ENCODE measurements around the gene ARMC9. TPM values are rescaled to one million over a fixed set of nuclear protein-coding genes. Genes with fewer than 3 reads are reported as not detected.

The ARMC9 gene
- total and polyA plus RNA-seq, 2 donors from 2014 or later, result 7.3 to 18.2 TPM

- DNase-seq (no peak), FAIRE-seq (no peak)
- H3K4me3 ChIP-seq (ENCODE audit: low read length in 3 of 3), result no peak overlapping the region
- no peak overlapping the region for H3K9ac ChIP-seq (ENCODE audit: low read length in 3 of 3)
- peaks cover 0 to 2% (median 0%) of the 10 kb centered on the region in 3 donors for H3K4me1 ChIP-seq (ENCODE audit: control insufficient read depth in 2 of 3, insufficient read depth in 2 of 3, low read depth in 1 of 3, low read length in 3 of 3)
- no peaks in the 10 kb centered on the region for H3K36me3 ChIP-seq (ENCODE audit: control insufficient read depth in 2 of 3, insufficient read depth in 3 of 3, low read length in 3 of 3)
- no peaks in the 10 kb centered on the region for H3K27me3 ChIP-seq (ENCODE audit: control insufficient read depth, insufficient read depth, low read length)
- H3K27ac ChIP-seq (ENCODE audit: low read depth in 2 of 2, low read length in 2 of 2), result no peak overlapping the region
- no peak for TF ChIP-seq CTCF (IDR thresholded peaks at IDR 0.05; ENCODE audit: borderline replicate concordance, extremely low read depth, insufficient read depth)
- H3K9me3 ChIP-seq (ENCODE audit: control insufficient read depth in 2 of 3, insufficient read depth in 1 of 3, low read length in 3 of 3), result no peaks in the 10 kb centered on the region
- intact Hi-C loops (cut with DNase I), result no loop called here
These were observed 159.5 kb downstream of the ARMC9 start for GRCh38 chr2:231357931-231358330.

GRCh38 chr2:231359441-231359840 is 161.0 kb downstream of the ARMC9 start:
- TF ChIP-seq CTCF (IDR thresholded peaks at IDR 0.05; ENCODE audit: borderline replicate concordance, extremely low read depth, insufficient read depth), result no peak
- peak in 1 of 5 donors; percentile 22 for DNase-seq

GRCh38 chr2:231359948-231360347 is 161.5 kb downstream of the ARMC9 start:
- H3K27ac ChIP-seq (ENCODE audit: low read depth in 2 of 2, low read length in 2 of 2), result no peak overlapping the region
- H3K36me3 ChIP-seq (ENCODE audit: control insufficient read depth in 2 of 3, insufficient read depth in 3 of 3, low read length in 3 of 3), result peaks cover 0 to 2% (median 0%) of the 10 kb centered on the region in 3 donors
- H3K4me1 ChIP-seq (ENCODE audit: control insufficient read depth in 2 of 3, insufficient read depth in 2 of 3, low read depth in 1 of 3, low read length in 3 of 3), result peaks cover 0 to 2% (median 0%) of the 10 kb centered on the region in 3 donors
- no peaks in the 10 kb centered on the region for H3K9me3 ChIP-seq (ENCODE audit: control insufficient read depth in 2 of 3, insufficient read depth in 1 of 3, low read length in 3 of 3)
- DNase-seq (peak in 1 of 5 donors; percentile 54), FAIRE-seq (no peak)
- H3K9ac ChIP-seq (ENCODE audit: low read length in 3 of 3), result no peak overlapping the region
- H3K27me3 ChIP-seq (ENCODE audit: control insufficient read depth, insufficient read depth, low read length), result no peaks in the 10 kb centered on the region
- intact Hi-C loops (cut with DNase I), result no loop called here
- no peak for TF ChIP-seq CTCF (IDR thresholded peaks at IDR 0.05; ENCODE audit: borderline replicate concordance, extremely low read depth, insufficient read depth)
- no peak overlapping the region for H3K4me3 ChIP-seq (ENCODE audit: low read length in 3 of 3)

More at GRCh38 chr2:231359441-231359840, 161.0 kb downstream of the ARMC9 start:
- H3K9ac ChIP-seq (ENCODE audit: low read length in 3 of 3), result no peak overlapping the region
- H3K27me3 ChIP-seq (ENCODE audit: control insufficient read depth, insufficient read depth, low read length), result no peaks in the 10 kb centered on the region
- no peak overlapping the region for H3K4me3 ChIP-seq (ENCODE audit: low read length in 3 of 3)
- H3K9me3 ChIP-seq (ENCODE audit: control insufficient read depth in 2 of 3, insufficient read depth in 1 of 3, low read length in 3 of 3), result no peaks in the 10 kb centered on the region
- FAIRE-seq, result no peak
- H3K36me3 ChIP-seq (ENCODE audit: control insufficient read depth in 2 of 3, insufficient read depth in 3 of 3, low read length in 3 of 3), result peaks cover 0 to 2% (median 0%) of the 10 kb centered on the region in 3 donors
- intact Hi-C loops (cut with DNase I), result no loop called here
- H3K27ac ChIP-seq (ENCODE audit: low read depth in 2 of 2, low read length in 2 of 2), result no peak overlapping the region
- peaks cover 0 to 2% (median 0%) of the 10 kb centered on the region in 3 donors for H3K4me1 ChIP-seq (ENCODE audit: control insufficient read depth in 2 of 3, insufficient read depth in 2 of 3, low read depth in 1 of 3, low read length in 3 of 3)

GRCh38 chr2:231360401-231360800 is 162.0 kb downstream of the ARMC9 start:
- intact Hi-C loops (cut with DNase I), result no loop called here
- peaks cover 0 to 2% (median 0%) of the 10 kb centered on the region in 3 donors for H3K4me1 ChIP-seq (ENCODE audit: control insufficient read depth in 2 of 3, insufficient read depth in 2 of 3, low read depth in 1 of 3, low read length in 3 of 3)
- H3K27me3 ChIP-seq (ENCODE audit: control insufficient read depth, insufficient read depth, low read length), result no peaks in the 10 kb centered on the region
- DNase-seq (peak in 1 of 5 donors; percentile 51), FAIRE-seq (no peak)
- H3K4me3 ChIP-seq (ENCODE audit: low read length in 3 of 3), result no peak overlapping the region
- H3K36me3 ChIP-seq (ENCODE audit: control insufficient read depth in 2 of 3, insufficient read depth in 3 of 3, low read length in 3 of 3), result peaks cover 0 to 2% (median 0%) of the 10 kb centered on the region in 3 donors
- no peaks in the 10 kb centered on the region for H3K9me3 ChIP-seq (ENCODE audit: control insufficient read depth in 2 of 3, insufficient read depth in 1 of 3, low read length in 3 of 3)
- no peak overlapping the region for H3K9ac ChIP-seq (ENCODE audit: low read length in 3 of 3)
- TF ChIP-seq CTCF (IDR thresholded peaks at IDR 0.05; ENCODE audit: borderline replicate concordance, extremely low read depth, insufficient read depth), result no peak
- H3K27ac ChIP-seq (ENCODE audit: low read depth in 2 of 2, low read length in 2 of 2), result no peak overlapping the region
